NCI-H1105 (cell line): Measurements from ENCODE around the gene KLRF1.

ENCODE experiments used
- DNase-seq: peaks from one replicate; lab custom pipeline; 2025; lab: John Stamatoyannopoulos, UW

KLRF1 gene, protein sequence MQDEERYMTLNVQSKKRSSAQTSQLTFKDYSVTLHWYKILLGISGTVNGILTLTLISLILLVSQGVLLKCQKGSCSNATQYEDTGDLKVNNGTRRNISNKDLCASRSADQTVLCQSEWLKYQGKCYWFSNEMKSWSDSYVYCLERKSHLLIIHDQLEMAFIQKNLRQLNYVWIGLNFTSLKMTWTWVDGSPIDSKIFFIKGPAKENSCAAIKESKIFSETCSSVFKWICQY

DNA sequence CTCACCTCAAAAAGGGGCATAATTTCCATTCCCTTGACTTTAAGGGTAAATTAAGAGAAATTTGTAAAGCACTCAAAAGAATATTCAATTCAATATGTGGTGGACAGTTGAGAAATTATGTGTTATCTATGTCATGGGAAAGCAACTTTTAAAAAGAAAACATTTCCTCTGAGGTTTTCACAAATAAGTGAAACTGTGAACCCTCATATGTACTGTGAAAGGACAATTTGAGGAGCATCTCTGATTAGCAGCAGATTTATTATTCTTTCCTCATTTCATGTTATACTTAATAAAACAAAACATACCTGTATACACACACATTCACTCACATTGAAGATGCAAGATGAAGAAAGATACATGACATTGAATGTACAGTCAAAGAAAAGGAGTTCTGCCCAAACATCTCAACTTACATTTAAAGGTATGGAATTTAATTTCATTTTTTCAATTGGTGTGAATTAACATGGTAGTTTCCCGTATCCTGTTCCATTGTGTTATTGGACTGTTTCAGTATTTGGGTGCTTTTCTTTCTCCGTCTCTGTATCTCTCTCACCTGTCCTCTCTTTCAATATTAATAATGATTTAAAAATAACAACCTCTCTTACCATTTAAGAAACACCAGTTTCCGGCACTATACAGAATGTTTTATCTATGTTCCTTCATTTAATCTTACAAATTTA, at the start of gene KLRF1:
TSS of gene KLRF1 (plus strand) at position 273 of the 680 bp plus-strand sequence. CDS start at position 337, 64 bp downstream.
- no peak for DNase-seq

DNA sequence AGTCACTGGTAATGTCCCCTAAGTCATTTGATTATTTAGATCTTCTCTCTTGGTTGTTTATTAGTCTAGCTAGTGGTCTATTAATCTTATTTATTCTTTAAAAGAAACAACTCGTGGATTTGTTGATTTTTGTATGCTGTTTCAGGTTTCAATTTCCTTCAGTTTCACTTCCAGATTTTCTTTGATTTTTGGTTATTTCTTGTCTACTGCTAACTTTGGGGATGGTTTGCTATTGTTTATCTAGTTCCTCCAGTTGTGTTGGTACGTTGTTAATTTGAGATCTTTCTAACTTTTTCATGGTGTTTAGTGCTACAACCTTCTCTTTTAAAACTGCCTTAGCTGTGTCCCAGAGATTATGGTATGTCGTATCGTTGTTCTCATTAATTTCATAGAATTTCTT, 48.1 kb upstream of the KLRF1 start:
- no peak for DNase-seq

DNA sequence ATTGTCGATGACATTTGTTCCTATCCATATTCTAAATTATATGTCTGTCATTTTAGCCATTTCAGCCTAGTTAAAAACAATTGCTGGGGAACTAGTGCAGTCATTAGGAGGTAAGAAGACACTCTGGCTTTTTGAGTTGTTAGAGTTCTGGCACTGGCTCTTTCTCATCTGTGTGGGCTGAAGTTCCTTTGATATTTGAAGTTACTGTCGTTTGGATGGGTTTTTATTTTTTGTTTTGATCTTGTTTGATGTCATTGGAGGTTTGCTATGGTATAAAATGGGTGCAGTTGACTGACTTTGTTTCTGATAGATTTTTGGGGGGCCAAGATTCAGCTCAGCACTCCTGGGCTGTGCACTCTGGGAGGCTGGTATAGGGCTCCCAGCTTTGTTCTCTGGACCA, 45.9 kb upstream of the KLRF1 start:
- no peak for DNase-seq

DNA sequence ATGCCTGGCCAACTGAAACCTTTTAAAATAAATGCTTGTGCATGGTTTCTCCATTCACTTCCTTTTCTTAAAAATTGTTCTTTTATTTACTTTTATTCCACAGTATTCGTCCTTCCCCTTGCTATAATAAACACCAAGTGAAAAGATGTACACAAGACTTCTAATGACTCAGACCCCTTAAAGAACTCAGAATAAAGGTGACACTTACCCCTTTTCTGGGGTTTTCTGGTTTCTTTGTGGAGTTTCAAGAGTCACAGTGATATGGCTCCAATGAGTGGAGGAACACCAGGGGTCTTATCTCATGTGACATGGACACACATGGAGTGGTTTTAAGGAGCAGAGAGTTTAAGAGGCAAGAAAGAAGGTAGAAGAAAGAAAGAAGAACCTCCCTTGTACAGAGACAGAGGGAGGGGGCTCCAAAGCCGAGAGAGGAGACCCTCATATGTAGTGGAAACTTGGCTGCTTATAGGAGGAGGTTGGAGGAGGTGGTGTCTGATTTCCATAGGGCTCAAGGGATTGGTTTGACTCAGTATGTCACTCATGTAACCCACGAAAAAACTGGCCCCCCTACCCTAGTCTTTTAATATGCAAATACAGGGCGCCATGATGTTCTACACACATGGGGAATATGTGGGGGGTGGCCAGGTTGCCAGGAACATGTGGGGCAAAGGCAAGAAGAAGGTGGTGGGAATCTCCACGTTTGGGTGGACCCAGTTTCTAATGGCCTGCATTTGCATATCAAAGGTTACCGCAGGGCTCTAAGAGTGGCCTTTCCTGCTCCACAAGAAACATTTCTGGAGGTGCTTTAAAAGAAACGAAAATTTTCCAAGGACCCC, 44.5 kb upstream of the KLRF1 start:
- DNase-seq, result no peak

DNA sequence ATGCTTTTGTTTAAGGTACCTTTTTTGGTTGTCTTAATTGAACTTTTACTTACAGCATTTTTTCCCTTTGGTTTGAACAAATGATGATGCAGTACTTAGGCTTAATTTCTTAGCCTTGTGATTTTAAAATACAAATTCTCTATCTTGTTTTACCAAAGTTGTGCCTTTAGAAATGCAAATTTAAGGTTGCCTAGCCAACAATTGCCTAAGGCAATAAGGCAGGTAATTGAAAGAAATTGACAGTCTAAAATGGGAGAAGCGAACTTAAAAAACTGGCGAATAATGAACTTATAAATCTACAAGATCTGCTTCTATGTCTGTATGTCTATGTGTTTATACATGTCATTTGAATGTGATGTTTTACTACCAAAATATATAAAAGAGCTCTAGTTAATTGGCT, 43.0 kb upstream of the KLRF1 start:
- DNase-seq, result no peak

DNA sequence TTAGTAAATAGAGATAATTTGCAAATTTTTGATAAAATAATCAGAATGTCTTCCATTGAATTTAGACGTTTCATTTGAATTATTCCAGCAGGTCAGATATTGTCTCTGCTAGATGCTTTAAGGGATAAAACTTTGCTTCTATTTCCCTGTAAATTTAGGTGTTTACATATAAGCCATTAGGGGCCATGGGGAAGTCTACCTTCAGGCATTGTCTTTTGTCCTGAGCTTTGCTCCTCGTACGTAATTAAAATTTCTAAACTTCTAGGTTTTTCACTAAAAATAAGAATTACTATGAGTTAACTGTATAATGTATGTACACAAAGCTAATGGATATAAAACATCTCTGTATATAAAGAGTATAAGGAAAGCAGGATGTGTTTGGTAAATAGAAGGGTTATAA, 42.5 kb upstream of the KLRF1 start:
- no peak for DNase-seq

DNA sequence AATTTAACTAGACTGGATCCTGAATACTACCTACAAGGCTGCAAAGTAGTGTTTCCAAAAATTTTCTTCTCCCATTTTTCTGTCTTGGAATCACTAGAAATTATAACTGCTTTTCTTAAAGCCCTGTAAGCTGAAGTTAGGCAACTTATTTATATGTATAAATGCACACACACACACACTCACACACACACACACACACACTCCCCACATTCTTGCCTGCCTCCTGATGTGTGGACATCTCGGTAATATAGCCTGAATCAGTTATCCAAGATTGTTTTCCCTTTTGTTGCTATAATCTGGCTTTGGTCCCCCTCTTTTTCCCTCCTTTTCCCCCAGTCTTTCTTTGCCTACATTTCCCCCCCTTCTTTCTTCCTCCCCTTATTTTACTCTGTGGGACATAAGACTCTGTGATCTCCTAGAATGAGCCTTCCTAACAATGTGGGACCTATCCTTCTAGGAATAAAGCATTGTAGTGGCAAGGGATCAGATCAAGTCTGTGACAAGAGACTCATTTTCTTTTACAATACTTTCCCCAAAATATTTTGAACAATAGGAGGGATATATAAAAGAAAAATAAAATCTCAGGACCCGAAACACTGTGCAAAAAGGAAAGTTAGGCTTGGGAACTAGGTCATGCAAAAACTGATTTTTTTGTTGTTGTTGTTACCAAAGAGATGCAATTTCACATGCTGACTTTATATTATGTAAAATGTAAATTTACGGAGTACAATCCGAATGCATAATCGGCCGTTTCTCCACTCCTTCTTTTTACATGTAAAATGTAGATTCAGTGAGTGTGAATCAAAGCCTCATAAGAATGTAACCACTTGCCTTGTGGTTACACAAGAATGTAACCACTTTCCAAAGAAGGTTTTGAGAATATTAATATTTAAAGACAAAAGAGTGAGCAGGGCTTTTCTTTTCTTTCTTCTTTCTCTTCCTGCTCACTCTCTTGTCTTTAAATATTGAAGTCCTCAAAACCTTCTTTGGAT, 40.3 kb upstream of the KLRF1 start:
- DNase-seq, result no peak

DNA sequence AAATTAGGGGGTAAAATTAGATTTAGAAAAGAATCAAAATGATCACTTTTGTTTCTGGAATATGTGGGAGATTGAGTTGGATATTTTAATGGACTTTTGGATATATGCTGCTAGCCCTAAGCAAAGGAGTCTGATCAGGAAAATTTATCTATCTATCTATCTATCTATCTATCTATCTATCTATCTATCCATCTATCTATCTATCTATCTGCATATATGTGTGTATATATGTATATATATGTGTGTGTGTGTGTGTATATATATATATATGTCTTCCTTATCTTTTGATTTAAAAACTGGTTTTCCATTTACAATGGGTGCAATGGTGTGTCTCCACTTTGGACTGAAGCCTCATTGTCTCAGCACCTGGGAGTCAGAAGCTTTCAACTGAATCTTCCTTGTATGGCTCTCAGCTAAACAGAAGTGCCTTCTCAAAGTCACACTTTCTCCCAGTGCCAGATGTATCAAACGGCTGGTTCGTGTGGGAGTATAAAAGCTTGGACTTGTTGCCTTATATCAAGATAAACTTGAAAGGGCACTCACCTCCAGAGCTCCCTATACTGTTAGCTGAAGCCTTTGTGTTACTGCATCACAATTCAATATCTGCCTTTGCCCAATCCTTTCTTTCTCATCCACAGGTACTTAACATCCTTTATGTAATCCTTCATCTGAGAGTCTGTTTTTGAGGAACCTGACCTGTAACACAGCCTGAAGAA, 34.9 kb upstream of the KLRF1 start:
- DNase-seq, result no peak

DNA sequence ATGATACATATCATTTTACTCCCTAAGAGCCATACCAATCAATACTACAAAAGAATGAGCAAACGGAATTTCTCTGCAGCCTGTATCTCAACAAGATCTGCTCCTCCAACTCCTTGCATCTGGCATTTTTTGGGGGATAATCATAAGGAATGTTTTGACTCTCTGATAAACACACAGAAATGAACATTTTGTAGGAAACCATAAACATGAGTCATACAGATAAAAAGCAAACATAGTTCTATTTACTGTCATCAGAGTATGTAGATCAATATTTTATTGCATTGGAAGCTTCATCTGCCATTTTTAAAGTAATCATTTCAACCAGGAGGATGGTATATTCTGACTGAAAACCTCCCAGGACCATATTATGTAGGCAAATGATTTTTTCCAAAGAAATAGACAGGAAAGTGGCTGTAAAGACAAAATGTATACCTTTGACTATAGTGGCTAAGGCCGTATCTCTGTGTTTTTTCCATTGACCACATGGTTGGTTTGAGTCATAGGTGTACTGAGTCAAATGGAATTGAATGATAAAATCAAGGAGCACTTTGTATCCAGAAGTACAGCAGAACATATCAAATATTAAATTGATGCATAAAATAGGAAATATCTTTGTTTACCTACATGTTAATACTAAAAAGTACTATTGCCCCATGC, 34.2 kb upstream of the KLRF1 start:
- DNase-seq, result no peak

DNA sequence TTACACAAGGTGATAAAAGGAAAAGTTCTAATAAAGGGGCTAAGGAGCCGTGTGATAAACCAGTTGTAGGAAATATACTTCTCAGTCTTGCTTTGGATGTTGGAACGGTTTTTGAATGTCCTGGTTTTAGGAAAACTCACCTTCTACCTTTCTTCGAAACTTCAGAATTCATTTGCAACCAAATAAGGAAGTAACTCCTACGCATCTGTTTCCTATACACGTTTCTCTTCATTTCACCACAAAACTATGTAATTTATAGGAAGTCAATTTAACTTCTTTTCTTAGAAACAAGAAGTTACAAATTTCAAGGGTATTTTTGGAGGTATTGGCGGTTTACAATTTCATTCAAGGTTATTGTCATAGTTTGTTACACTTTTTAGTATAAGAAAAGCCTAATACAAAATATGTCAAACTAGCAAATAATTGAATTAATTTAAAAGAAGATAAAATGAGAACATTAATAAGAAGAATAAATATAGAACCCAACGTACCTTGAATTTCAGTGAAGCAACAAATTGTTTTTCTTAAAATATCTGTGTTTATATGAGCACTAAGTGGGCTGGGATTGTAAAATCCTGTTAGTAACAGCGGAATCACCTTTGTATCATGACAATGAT, 33.4 kb upstream of the KLRF1 start:
- no peak for DNase-seq

DNA sequence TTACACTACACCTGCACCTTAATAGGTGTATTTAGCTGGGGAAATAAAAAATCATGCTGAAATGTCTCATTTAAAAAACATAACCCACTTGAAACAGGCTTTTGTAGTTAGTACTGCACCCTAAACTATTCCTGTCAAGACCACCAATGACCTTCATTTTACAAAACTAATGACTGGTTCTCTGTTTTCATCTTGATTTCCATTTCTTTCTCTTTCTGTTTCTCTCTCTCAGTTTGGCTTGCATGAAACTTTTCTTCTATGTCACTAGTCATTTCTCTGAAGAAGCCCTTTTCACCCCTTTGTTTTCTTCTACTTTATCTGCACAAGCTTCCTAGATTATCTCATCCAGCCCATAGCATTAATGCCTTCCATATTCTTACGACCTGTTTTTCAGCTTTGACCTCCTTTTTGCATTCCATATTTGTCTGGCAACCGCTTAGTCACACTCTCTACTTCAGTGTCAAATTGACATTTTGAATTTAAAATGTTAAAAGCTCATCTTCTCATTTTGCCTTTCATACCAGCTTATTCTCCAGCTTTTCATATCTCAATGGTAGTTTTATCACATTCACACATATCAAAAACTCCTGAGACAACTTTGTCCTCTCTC, 32.7 kb upstream of the KLRF1 start:
- DNase-seq, result no peak

DNA sequence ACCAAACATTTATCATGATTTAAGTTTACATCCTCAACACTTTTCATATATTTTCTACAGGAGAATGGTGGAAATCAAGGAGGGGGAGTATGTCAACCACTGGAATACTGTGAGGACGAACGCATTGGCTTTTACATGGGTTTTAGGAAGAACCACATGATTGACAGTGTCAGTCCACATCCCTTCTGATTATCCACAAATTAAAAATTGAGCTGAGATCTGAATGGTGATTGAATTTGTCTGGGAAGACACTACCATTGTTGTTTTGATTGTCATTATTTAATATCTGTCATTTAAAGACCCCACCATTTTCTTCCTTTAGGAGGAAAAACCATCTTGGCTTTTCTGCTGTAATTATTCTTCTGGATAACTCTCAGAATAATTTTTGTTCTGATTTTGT, 31.3 kb upstream of the KLRF1 start:
- DNase-seq, result no peak

DNA sequence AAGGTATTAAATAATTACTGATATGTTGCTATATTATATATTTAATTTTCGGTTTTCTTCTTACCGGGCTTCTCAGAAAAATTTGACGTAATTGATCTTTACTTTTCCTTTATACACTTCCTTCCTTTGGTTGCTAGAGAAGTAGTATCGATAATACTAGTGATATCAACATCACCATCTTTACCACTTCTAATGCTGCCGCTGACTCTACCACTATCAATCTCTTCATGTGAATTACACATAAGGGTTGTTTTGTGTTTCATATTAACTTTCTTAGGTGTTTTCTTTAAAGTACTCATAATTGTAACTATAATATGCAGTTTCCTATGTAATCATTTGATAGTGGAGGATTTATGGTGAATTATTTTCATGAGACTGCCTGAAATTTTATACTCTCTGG, 30.9 kb upstream of the KLRF1 start:
- no peak for DNase-seq

DNA sequence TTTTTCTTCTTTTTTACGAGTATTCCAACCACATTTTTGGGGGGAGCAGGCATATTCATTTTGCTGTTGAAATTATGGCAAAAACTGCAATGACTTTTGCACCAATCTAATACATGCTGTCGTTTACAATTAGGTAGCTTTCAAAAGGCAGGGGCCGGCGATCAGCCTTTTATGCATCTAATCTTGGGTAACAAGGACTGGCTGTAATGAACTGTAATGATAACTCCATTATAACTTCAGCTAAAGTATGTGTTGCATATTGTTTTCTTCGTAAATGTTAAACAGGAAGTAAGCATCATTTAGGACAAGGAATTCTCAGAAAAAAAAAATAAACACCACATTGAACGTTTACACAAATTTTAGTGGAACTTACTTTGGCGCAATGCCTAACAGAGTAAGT, 30.3 kb upstream of the KLRF1 start:
- DNase-seq, result no peak

DNA sequence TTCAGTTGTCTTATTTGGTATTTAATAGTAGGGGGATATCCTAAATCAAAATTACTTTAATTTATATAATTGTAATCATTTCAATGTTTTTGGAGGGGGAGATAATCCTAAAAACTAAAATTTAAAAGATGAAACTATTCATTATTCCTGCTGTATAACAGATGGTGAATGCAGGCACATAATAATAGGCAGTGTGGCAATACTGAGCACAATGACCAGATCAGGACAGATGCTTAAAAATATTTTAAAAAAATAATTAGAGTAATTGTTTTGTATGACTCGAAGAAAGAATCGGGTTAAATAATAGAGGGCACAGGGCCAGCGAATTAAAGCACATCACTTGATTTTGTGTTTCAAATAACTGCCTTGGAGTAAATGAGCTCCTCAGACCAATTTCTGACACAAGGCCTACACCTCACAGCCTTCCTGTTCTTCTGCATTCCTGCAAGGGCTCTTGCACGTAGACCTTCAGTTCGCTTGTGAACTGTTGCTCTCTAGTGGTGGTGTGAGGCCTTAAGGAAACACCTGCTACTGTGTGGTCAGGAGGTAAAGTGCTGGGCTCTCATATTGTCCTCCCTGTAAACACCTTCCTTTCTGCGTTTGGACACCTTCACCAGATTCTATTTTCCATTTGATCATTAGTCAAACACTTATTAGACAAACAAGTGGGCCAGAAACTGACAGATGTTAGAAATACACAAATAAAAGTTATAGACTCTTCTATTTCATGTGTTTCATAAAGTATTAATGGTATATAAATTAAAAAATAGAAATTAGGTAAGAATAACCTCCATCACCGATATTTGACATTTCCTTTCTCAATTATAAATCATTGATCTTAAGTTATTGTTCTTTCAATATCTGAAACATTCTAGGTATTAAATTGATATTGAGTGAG, 29.3 kb upstream of the KLRF1 start:
- DNase-seq, result peak; percentile 6

DNA sequence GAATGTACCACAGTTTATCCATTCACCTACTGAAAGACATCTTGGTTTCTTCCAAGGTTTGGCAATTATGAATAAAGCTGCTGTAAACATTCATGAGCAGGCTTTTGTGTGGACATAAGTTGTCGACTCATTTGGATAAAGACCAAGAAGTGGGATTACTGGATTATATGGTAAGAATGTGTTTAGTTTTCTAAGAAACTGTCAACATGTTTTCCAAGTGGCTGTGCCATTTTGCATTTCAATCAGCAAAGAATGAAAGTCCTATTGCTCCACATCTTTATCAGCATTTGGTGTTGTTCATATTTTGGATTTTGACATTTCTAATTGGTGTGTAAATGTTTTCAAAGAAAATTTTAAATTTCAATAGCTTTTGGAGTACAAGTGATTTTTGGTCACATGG, 27.3 kb upstream of the KLRF1 start:
- DNase-seq, result no peak

DNA sequence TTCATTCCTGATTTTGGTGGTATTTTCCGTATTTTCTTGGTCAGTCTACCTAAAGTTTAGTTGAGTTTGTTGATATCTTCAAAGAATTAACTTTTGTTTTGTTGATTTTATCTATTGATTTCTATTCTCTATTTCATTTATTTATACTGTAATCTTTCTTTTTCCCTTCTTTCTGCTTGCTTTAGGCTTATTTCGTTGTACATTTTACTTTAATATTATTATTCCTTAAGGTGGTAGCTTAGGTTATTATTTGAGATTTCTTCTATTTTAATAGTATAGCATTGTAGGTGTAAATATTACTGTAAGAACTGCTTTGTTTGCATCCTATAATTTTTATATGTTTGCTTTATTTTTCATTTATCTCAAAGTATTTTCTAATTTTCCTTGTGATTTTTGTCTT, 21.4 kb upstream of the KLRF1 start:
- DNase-seq, result no peak

DNA sequence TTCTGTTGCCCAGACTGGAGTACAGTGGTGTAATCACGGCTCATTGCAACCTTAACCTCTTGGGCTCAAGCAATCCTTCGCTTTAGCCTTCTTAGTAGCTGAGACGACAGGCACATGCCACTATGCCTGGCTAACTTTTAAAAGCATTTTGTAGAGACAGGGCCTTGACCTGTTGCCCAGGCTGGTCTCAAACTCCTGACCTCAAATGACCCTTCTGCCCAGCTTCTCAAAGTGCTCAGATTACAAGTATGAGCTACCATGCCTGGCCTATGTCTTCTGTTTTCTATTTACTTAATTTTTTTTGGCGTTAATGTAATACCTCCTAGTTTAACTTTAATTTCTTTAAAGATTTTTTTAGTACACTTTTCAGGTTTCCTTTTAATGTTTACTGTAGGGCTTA, 20.6 kb upstream of the KLRF1 start:
- DNase-seq, result no peak

DNA sequence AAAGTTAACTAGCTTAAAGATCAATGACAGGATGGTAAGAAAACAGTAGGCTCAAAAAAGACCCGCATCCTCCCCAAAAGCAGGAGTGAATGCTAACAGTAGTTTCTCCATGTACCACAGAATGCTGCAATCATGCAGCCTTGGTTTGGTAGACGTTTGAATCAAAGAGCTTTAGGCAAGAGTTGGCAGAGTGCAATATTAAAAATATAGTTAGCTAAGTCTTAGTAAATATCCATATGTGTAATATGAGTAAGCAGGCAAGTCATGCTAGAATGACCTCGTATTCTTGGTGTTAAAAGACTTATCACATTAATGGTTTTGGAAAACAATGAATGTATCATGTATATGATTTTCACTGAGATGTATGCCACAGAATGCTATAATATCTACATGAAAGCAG, 18.8 kb upstream of the KLRF1 start:
- no peak for DNase-seq
